ENCODE measurements around the gene SOHLH2.

SOHLH2 gene

GRCh38 chr13:36224730-36225129 is 10.4 kb upstream of the SOHLH2 start:
- Histone ChIP-seq H3K36me3 (no peaks in the 10 kb centered on the region), H3K4me3 (ENCODE audit: low read depth, low read length) (no peak overlapping the region), H3K4me1 (no peaks in the 10 kb centered on the region), H3K27me3 (no peaks in the 10 kb centered on the region), H3K9me3 (no peaks in the 10 kb centered on the region)
- no peak for DNase-seq
- no peak for TF ChIP-seq CTCF (IDR thresholded peaks at IDR 0.05; ENCODE audit: low read depth, low read length)

GRCh38 chr13:36219883-36220282 is 5.5 kb upstream of the SOHLH2 start:
- no peak for DNase-seq
- Histone ChIP-seq H3K9me3 (no peaks in the 10 kb centered on the region), H3K4me1 (no peaks in the 10 kb centered on the region), H3K27me3 (no peaks in the 10 kb centered on the region), H3K36me3 (no peaks in the 10 kb centered on the region), H3K4me3 (ENCODE audit: low read depth, low read length) (no peak overlapping the region)
- no peak for TF ChIP-seq CTCF (IDR thresholded peaks at IDR 0.05; ENCODE audit: low read depth, low read length)

DNA sequence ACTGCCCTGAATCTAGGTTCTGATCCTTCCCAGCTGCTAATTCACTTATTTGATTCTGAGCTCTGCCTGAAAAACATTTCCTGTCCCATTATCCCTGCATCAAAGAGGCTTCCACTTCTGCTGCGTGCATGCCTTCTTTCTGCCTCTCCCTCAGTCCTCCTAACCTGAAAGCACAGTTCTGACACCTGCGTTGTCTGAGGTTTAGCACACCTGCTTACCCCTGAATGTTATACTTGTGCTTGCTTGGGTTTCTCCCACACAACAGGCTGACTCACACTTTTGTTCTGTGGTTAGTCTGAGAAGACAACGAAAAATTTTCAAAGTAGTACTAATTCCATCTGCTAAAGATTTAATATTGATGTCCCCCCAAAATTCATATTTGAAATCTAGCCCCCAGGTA is 3.1 kb upstream of the SOHLH2 start:
- DNase-seq: no peak
- H3K4me1 ChIP-seq: no peaks in the 10 kb centered on the region

GRCh38 chr13:36212789-36213188 is 1.6 kb downstream of the SOHLH2 start:
- Histone ChIP-seq H3K9me3 (no peaks in the 10 kb centered on the region), H3K4me1 (no peaks in the 10 kb centered on the region), H3K4me3 (ENCODE audit: low read depth, low read length) (no peak overlapping the region), H3K27me3 (no peaks in the 10 kb centered on the region), H3K36me3 (no peaks in the 10 kb centered on the region)
- no peak for DNase-seq
- TF ChIP-seq CTCF (IDR thresholded peaks at IDR 0.05; ENCODE audit: low read depth, low read length): no peak

More for the DNA sequence above, 3.1 kb upstream of the SOHLH2 start:
- no peaks in the 10 kb centered on the region for H3K9me3 ChIP-seq
- no peak overlapping the region for H3K4me3 ChIP-seq (ENCODE audit: low read depth, low read length)
- no peak for TF ChIP-seq CTCF (IDR thresholded peaks at IDR 0.05; ENCODE audit: low read depth, low read length)
- H3K27me3 ChIP-seq: no peaks in the 10 kb centered on the region
- H3K36me3 ChIP-seq: no peaks in the 10 kb centered on the region

- no peak for DNase-seq
- Histone ChIP-seq H3K36me3 (no peaks in the 10 kb centered on the region), H3K4me3 (ENCODE audit: low read depth, low read length) (no peak overlapping the region), H3K4me1 (no peaks in the 10 kb centered on the region; the same call in 1 of the 2 replicates), H3K9me3 (no peaks in the 10 kb centered on the region), H3K27me3 (no peaks in the 10 kb centered on the region)
- TF ChIP-seq CTCF (IDR thresholded peaks at IDR 0.05; ENCODE audit: low read depth, low read length): no peak
These were observed 2.8 kb downstream of the SOHLH2 start for GRCh38 chr13:36211567-36211966.

DNA sequence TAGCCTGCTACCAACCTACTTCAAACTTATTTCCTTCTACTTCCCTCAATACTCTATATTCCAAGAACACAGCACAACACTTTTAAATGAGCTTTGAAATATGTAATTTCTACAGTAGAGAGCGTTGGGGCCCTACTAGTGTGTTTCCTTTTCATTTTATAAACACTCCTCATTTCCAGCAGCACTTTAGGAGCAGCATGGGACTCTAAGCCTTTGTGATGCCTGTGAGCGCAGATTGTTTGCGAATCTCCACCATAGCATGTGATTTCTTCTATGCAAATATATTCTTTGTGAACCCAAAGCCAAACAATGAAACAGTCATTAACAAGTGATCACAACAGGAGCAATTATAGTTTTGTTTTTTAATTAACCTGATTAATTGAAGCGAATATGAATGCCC is 3.6 kb downstream of the SOHLH2 start:
- Histone ChIP-seq H3K36me3 (no peaks in the 10 kb centered on the region), H3K4me3 (ENCODE audit: low read depth, low read length) (no peak overlapping the region), H3K27me3 (no peaks in the 10 kb centered on the region), H3K4me1 (no peaks in the 10 kb centered on the region; the same call in 1 of the 2 replicates), H3K9me3 (no peaks in the 10 kb centered on the region)
- DNase-seq: no peak
- TF ChIP-seq CTCF (IDR thresholded peaks at IDR 0.05; ENCODE audit: low read depth, low read length): no peak

Measured in BE2C (cell line).